PFSK-1 (cell line): Measurements from ENCODE around the gene PROC.

Experiments used
- FOXP2 ChIP-seq: optimal IDR thresholded peaks from 2 replicates; pipeline ENCODE3; 2011; ENCODE audit warnings: borderline replicate concordance, control low read depth, inconsistent platforms; ENCODE audit not compliant: insufficient read depth; ENCODE audit errors: extremely low read length, extremely low read depth
- POLR2AphosphoS5 ChIP-seq: IDR thresholded peaks from 2 replicates; pipeline ENCODE4 v1.6.1; 2012; ENCODE audit warnings: low read depth, mild to moderate bottlenecking, control low read depth, low read length, moderate library complexity
- REST ChIP-seq, 2 experiments: IDR thresholded peaks; 2 replicates each; pipeline versions ENCODE4 v1.6.1 to v1.8.0; 2011 to 2012; ENCODE audit warnings: low read depth in 2 of 2, low read length in 2 of 2, control low read depth in 1 of 2, inconsistent platforms in 1 of 2, mild to moderate bottlenecking in 1 of 2, moderate library complexity in 1 of 2; ENCODE audit not compliant: insufficient read depth in 1 of 2
- SIN3A ChIP-seq: IDR thresholded peaks from 2 replicates; pipeline ENCODE4 v1.6.1; 2012; ENCODE audit warnings: mild to moderate bottlenecking, low read length, moderate library complexity, borderline replicate concordance; ENCODE audit not compliant: insufficient read depth
- TAF1 ChIP-seq: IDR thresholded peaks from 2 replicates; pipeline ENCODE4 v1.6.1; 2012; ENCODE audit warnings: low read length, control low read depth, borderline replicate concordance; ENCODE audit not compliant: insufficient read depth

Gene PROC

DNA sequence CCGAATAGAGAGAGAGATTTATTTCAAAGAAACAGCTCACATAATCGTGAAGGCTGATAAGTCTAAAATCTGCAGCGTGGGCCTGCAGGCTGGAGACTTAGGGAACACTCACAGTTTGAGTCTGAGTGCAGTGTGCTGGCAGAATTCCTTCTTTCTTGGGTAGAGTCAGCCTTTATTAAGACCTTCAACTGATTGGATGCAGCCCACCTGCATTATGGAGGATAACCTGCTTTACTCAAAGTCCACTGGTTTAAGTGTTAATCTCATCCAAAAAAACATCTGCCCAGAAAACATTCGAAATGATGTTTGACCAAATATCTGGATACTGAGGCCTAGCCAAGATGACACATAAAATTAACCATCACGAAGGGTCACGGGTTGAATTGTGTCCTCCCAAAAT lies 16.3 kb downstream of the PROC start:
- no peak for TF ChIP-seq FOXP2
- no peak for TF ChIP-seq REST (IDR thresholded peaks at IDR 0.05; ENCODE audit: insufficient read depth in 1 of 2, low read depth in 2 of 2, low read length in 2 of 2)
- TF ChIP-seq POLR2AphosphoS5 = no peak
- TF ChIP-seq SIN3A = no peak
- no peak for TF ChIP-seq TAF1

- TF ChIP-seq TAF1 = no peak
- no peak for TF ChIP-seq REST (IDR thresholded peaks at IDR 0.05; ENCODE audit: insufficient read depth in 1 of 2, low read depth in 2 of 2, low read length in 2 of 2)
- TF ChIP-seq SIN3A = no peak
- no peak for TF ChIP-seq POLR2AphosphoS5
- TF ChIP-seq FOXP2 = no peak
These were observed 18.8 kb downstream of the PROC start for GRCh38 chr2:127437056-127437455.

- no peak for TF ChIP-seq FOXP2
- no peak for TF ChIP-seq SIN3A
- TF ChIP-seq TAF1 = no peak
- TF ChIP-seq POLR2AphosphoS5 = no peak
- no peak for TF ChIP-seq REST (IDR thresholded peaks at IDR 0.05; ENCODE audit: insufficient read depth in 1 of 2, low read depth in 2 of 2, low read length in 2 of 2)
These were observed 19.8 kb downstream of the PROC start for GRCh38 chr2:127437781-127438726.

DNA sequence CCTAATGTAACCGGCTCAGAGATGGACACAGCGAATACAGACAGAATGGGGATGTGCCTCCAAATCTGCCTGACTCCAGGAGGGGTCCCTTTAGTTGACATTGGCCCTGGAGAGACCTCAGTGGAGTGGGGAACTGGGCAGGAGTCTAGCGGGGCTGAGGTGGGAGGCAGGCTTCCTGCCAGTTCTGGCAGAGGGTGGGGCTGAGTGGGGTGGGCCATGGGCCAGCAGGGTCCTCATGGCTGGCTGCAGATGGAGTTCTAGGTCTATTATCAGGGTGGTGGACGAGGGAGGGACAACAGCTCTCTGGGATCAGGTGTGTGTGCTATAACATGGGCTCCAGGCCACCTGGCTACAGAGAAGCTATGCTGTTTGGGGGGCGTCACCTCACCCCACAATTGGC lies 21.1 kb downstream of the PROC start:
- no peak for TF ChIP-seq REST (IDR thresholded peaks at IDR 0.05; ENCODE audit: insufficient read depth in 1 of 2, low read depth in 2 of 2, low read length in 2 of 2)
- no peak for TF ChIP-seq TAF1
- TF ChIP-seq FOXP2 = no peak
